DND-41 (cell line): Measurements from ENCODE around the gene RUNX1.

Experiments used
- CTCF ChIP-seq: IDR thresholded peaks from 2 replicates; pipeline ENCODE4 v1.5.1; 2012; ENCODE audit warnings: borderline replicate concordance, low read length, moderate library complexity, mild to moderate bottlenecking; ENCODE audit not compliant: poor library complexity, severe bottlenecking; ENCODE audit errors: extremely low read depth
- EZH2 ChIP-seq: IDR thresholded peaks from 3 replicates; pipeline ENCODE4 v1.6.1; 2012; ENCODE audit warnings: borderline replicate concordance, low read depth, mild to moderate bottlenecking, moderate library complexity, low read length, inconsistent platforms; ENCODE audit not compliant: severe bottlenecking

- TF ChIP-seq CTCF: no peak
- no peak for TF ChIP-seq EZH2
These were observed 236.4 kb downstream of the RUNX1 start for GRCh38 chr21:34812504-34813265.
